ENCODE data around the gene ANO1.

The ANO1 gene

DNA sequence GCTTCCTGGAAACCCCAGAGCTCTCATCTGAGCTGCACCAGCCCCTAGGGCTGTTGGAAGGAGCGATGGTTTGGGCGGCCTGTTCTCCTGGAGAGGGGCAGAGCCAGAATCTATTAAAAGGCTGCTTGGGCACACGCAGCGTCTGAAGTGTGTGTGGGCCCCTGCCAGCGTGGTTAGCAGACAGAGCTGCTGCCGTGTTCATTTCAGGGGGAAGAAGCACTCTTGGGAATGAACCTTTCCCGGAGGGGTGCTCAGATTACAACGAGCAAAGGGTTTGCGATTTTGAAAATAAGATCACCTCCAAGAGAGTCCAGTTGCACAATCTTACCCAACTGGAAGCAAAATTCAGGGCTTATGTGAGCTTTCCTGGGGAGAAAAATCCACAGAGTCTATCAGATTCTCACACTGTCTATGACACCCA, 12.9 kb downstream of the ANO1 start:
- DNase-seq (ENCODE audit: low read depth) = no peak
- H3K4me3 ChIP-seq (ENCODE audit: low read depth, low read length) = no peak overlapping the region
- TF ChIP-seq, protein P1, sequence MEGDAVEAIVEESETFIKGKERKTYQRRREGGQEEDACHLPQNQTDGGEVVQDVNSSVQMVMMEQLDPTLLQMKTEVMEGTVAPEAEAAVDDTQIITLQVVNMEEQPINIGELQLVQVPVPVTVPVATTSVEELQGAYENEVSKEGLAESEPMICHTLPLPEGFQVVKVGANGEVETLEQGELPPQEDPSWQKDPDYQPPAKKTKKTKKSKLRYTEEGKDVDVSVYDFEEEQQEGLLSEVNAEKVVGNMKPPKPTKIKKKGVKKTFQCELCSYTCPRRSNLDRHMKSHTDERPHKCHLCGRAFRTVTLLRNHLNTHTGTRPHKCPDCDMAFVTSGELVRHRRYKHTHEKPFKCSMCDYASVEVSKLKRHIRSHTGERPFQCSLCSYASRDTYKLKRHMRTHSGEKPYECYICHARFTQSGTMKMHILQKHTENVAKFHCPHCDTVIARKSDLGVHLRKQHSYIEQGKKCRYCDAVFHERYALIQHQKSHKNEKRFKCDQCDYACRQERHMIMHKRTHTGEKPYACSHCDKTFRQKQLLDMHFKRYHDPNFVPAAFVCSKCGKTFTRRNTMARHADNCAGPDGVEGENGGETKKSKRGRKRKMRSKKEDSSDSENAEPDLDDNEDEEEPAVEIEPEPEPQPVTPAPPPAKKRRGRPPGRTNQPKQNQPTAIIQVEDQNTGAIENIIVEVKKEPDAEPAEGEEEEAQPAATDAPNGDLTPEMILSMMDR (IDR thresholded peaks at IDR 0.05; ENCODE audit: low read depth, low read length, missing control alignments) = no peak
- in situ Hi-C loops (cut with HindIII; ENCODE audit: low sequenced_read_pairs) = no loop called here

DNA sequence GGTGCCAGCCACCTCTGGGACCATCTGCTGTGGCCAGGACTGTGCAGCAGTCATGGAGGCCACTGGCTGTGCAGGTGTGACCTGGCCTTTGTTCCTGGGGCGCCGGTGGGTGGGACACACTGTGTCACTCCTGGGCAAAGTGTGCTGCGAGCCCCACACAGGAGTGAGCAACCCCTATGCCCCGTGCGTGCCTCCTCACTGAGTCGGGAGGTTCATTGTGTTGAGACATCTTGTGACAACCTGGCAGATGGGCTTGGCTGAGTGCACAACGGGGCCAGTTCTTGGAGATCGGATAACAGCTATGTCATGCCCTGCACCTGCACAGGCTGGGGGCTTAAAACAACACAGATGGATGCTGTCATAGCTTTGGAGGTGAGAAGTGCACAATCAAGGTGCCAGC, 13.5 kb downstream of the ANO1 start:
- TF ChIP-seq, protein P1 (IDR thresholded peaks at IDR 0.05; ENCODE audit: low read depth, low read length, missing control alignments) = no peak
- no peak overlapping the region for H3K4me3 ChIP-seq (ENCODE audit: low read depth, low read length)
- DNase-seq (ENCODE audit: low read depth) = no peak
- in situ Hi-C loops (cut with HindIII; ENCODE audit: low sequenced_read_pairs) = no loop called here

DNA sequence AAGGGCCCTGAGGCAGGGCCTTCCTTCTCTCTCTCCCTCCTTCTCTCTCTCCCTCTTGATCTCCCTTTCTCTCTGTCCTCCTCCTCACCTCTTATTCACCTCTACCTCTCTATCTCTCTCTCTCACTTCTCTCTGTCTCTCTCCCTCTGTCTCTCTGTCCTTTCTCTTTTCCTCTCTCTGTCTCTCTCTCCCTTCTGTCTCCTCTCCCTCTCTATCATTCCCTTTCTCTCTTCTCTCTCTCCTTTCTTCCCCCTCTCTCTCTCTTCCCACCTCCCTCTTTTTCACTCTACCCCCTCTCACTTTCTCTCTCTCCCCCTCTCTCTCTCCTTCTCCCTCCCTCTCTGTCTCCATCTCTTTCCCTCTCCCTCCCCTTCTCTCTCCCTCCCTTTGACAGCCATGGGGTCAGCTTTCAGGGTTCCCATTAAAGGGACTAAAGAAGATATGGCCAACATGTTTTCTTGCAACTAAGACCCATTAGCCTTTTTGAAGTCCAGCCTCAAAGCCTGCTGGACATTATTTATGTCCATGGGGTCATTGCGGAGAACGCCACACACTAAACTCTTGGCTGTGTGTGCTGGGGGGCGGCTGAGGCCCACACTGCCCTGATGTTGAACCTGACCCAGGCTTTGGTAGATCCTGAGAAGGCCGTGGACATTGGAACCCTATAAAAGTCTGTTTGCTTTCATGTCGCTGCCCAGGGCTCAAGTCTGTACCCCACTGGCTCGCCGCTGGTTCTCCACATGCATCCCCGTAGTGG, 15.0 kb downstream of the ANO1 start:
- in situ Hi-C loops (cut with HindIII; ENCODE audit: low sequenced_read_pairs) = no loop called here
- TF ChIP-seq, protein P1 (IDR thresholded peaks at IDR 0.05; ENCODE audit: low read depth, low read length, missing control alignments) = no peak
- no peak for DNase-seq (ENCODE audit: low read depth)
- H3K4me3 ChIP-seq (ENCODE audit: low read depth, low read length) = no peak overlapping the region

DNA sequence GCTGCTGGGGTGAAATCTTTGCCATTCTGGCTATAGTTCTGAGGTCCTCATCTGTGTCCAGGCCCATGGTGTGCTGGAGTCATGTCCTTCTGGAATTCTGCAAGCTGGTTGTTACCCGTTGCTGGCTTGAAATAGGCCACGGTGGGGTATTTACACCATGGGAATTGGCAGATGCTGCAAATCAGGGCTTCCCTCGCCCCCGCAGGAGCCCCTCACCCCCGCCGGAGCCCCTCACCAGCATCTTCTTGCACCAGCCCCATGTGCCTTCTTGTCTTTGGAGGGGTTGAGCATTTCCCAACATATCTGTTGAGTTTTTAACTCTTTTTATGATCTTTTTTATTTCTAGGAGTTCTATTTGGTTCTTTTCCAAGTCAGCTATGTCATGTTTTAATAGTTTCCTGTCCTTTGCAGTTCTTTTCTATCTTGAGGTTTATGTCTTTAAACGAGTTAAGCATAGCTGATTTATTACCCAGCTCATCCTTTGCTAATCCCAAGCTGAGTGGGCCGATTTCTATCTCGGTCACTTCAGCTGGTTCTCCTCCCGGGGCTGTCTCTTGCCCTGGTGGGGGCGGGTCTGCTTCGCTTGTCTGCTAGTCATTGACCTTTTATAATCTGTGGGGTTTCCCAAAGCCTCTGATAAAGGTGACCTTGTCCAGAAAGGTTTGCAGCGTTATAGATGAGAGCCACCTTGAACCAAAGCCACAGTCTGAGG, 17.6 kb downstream of the ANO1 start:
- in situ Hi-C loops (cut with HindIII; ENCODE audit: low sequenced_read_pairs) = no loop called here
- TF ChIP-seq, protein P1 (IDR thresholded peaks at IDR 0.05; ENCODE audit: low read depth, low read length, missing control alignments) = no peak
- no peak overlapping the region for H3K4me3 ChIP-seq (ENCODE audit: low read depth, low read length)
- no peak for DNase-seq (ENCODE audit: low read depth)

DNA sequence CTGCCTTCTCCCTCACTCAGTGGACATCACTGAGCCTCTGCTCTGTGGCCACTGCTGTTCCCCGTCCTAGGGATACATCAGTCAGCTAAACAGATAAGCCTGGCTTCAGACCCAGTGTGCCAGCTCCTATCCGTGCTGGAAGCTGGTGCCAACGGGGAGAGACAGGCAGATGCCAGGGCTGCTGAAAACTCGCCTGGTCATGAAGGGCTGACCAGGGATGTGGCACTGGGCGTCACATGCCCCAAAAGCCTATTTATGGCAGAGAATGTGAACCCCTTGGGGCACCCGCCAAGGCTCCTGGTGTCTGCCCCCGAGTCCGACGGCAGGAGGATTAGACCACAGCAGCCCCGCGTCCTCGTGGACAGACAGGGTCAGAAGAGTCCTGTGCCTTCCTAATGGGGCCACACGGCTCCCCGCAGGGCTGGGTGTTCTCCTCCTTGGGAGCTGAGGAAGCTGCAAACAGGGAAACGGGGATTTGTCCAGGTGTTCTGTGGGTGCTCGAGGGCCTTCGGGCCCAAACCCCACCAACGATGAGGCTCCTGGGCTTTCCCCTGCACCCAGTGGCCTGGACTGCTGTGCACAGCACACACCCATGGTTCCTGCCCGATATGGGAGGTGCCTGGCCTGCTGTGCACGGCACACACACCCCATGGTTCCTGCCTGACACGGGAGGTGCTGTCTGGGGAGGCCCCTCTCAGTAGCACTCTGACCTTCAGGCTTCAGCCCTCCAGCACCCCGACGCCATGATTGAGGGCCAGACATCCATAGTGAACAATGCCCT, 19.9 kb downstream of the ANO1 start:
- TF ChIP-seq, protein P1 (IDR thresholded peaks at IDR 0.05; ENCODE audit: low read depth, low read length, missing control alignments) = no peak
- in situ Hi-C loops (cut with HindIII; ENCODE audit: low sequenced_read_pairs) = no loop called here

DNA sequence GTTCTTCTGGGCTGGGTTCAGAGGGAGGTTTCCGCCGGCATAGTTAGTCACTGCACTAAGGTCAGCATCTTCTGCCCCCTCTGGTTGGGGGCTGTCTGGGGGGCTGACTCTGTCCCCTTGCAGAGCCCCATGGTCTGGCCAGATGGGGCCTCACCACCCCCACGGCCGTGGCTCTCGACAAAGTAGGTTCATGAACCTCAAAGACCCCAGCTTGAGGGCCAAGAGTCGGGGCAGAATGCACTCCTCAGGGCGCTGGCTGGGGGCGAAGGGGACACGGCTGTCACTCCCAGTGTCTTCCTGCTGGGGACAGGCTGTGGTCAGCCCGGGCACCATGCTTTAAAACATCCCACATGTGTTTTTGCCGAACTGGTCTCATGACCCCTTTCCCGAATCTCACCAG, 20.8 kb downstream of the ANO1 start:
- H3K4me3 ChIP-seq (ENCODE audit: low read depth, low read length) = no peak overlapping the region
- in situ Hi-C loops (cut with HindIII; ENCODE audit: low sequenced_read_pairs) = no loop called here

More for the DNA sequence above, 19.9 kb downstream of the ANO1 start:
- no peak overlapping the region for H3K4me3 ChIP-seq (ENCODE audit: low read depth, low read length)
- no peak for DNase-seq (ENCODE audit: low read depth)

More for the DNA sequence above, 20.8 kb downstream of the ANO1 start:
- TF ChIP-seq, protein P1 (IDR thresholded peaks at IDR 0.05; ENCODE audit: low read depth, low read length, missing control alignments) = no peak
- DNase-seq (ENCODE audit: low read depth) = no peak

Measured in astrocyte of the cerebellum (primary cell).